ENCODE data around the gene PARD3.

- TF ChIP-seq CTCF (conservative IDR thresholded peaks at IDR 0.05) (no peak), EZH2 (IDR thresholded peaks at IDR 0.05; ENCODE audit: low read depth) (no peak)
Measured at GRCh38 chr10:34474009-34474376, 341.1 kb downstream of the PARD3 start.
